HUES6 (cell line): ENCODE measurements around the gene HCN4.

Source experiments
- H3K27ac ChIP-seq: 2 replicates; pipeline ENCODE4 v1.7.0; 2013; ENCODE audit warnings: low read depth, mild to moderate bottlenecking, low read length, inconsistent platforms
- H3K27me3 ChIP-seq: 2 replicates; pipeline ENCODE4 v1.6.1; 2013; ENCODE audit warnings: low read length; ENCODE audit not compliant: control insufficient read depth, insufficient read depth
- H3K36me3 ChIP-seq: 2 replicates; pipeline ENCODE4 v1.6.1; 2013; ENCODE audit warnings: low read length; ENCODE audit not compliant: control insufficient read depth, insufficient read depth
- H3K4me1 ChIP-seq: 2 replicates; pipeline ENCODE4 v1.6.1; 2013; ENCODE audit warnings: low read length; ENCODE audit not compliant: control insufficient read depth, insufficient read depth
- H3K4me3 ChIP-seq: 2 replicates; pipeline ENCODE4 v1.5.1; 2013; ENCODE audit warnings: low read depth, low read length
- H3K9ac ChIP-seq: one replicate; pipeline ENCODE4 v1.6.1; 2013; ENCODE audit warnings: mild to moderate bottlenecking, low read length
- H3K9me3 ChIP-seq: 2 replicates; pipeline ENCODE4 v1.6.1; 2013; ENCODE audit warnings: low read depth, low read length; ENCODE audit not compliant: control insufficient read depth, insufficient read depth

HCN4 gene

GRCh38 chr15:73324496-73325170 is 44.1 kb downstream of the HCN4 start:
- Histone ChIP-seq H3K27me3 (no peaks in the 10 kb centered on the region), H3K4me1 (no peaks in the 10 kb centered on the region; the same call in 1 of the 2 replicates), H3K27ac (no peak overlapping the region), H3K4me3 (no peak overlapping the region), H3K36me3 (peaks cover 20% of the 10 kb centered on the region; the same call in 1 of the 2 replicates), H3K9ac (no peak overlapping the region), H3K9me3 (no peaks in the 10 kb centered on the region)

DNA sequence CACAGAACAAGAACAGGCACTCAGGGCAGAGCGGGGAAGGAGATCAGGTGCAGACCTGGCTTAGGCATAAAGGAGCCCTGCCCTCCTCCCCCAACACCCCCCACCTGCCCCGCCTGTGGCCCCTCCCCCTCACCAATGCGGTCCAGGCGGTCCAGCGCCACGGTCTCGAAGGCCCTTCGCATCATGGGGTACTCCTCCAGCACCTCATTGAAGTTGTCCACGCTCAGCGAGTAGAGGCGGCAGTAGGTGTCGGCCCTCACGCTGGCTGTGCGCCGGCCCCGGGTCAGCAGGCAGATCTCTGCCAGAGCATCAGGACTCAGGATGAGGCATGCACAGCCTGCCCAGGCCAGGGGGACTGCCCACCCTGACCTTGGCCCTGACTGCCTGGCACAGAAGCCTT is 44.8 kb downstream of the HCN4 start:
- Histone ChIP-seq H3K9ac (no peak overlapping the region), H3K27ac (no peak overlapping the region), H3K27me3 (0 out of 2 replicates have a peak, but pooled peaks cover 3% of the 10 kb centered on the region), H3K36me3 (peaks cover 20% of the 10 kb centered on the region; the same call in 1 of the 2 replicates), H3K9me3 (no peaks in the 10 kb centered on the region), H3K4me1 (no peaks in the 10 kb centered on the region; the same call in 1 of the 2 replicates), H3K4me3 (no peak overlapping the region)

- Histone ChIP-seq H3K4me3 (no peak overlapping the region), H3K27me3 (0 out of 2 replicates have a peak, but pooled peaks cover 3% of the 10 kb centered on the region), H3K4me1 (peaks cover under 1% of the 10 kb centered on the region; the same call in 1 of the 2 replicates), H3K9me3 (no peaks in the 10 kb centered on the region), H3K27ac (no peak overlapping the region), H3K9ac (no peak overlapping the region), H3K36me3 (peaks cover 20% of the 10 kb centered on the region; the same call in 1 of the 2 replicates)
Measured at GRCh38 chr15:73323374-73323955, 45.3 kb downstream of the HCN4 start.

DNA sequence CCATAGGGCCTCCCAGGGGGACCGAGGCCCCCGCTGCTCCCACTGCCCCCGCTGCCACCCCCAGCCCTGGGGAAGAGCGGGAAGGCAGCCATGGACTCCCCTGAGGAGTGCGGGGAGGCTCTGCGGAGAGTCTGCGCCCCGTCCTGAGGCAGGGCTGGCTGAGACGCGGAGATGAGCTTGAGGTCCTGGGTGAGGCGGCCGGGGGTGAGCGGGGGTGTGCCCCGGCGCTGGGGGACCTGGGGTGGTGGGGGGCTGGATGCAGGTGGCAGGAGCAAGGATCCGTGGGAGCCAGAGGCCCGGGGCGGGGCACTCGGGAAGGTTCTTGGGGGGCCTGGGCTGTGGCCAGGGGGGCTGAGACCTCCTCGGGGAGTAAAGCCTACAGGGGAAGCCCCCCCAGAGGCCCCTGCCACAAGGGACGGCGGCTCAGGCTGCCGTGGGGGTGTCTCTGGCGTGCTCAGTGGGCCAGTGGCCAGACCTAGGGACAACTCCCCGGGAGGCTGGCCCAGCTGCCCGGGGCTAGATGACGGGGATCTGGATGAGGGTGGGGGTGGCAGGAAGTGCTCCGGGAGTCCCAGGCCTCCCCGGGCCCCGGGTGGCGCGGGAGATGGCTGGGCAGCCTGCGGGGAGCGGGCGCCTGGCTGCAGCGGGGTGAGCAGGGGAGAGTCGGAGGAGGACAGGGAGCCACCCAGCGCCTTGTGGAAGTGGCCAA is 45.9 kb downstream of the HCN4 start:
- H3K36me3 ChIP-seq: peaks cover 15% of the 10 kb centered on the region; the same call in 1 of the 2 replicates
- 0 out of 2 replicates have a peak, but pooled peaks cover 3% of the 10 kb centered on the region for H3K27me3 ChIP-seq
- no peak overlapping the region for H3K27ac ChIP-seq
- no peak overlapping the region for H3K9ac ChIP-seq
- H3K4me1 ChIP-seq: peaks cover 6% of the 10 kb centered on the region; the same call in 1 of the 2 replicates
- no peak overlapping the region for H3K4me3 ChIP-seq
- no peaks in the 10 kb centered on the region for H3K9me3 ChIP-seq

DNA sequence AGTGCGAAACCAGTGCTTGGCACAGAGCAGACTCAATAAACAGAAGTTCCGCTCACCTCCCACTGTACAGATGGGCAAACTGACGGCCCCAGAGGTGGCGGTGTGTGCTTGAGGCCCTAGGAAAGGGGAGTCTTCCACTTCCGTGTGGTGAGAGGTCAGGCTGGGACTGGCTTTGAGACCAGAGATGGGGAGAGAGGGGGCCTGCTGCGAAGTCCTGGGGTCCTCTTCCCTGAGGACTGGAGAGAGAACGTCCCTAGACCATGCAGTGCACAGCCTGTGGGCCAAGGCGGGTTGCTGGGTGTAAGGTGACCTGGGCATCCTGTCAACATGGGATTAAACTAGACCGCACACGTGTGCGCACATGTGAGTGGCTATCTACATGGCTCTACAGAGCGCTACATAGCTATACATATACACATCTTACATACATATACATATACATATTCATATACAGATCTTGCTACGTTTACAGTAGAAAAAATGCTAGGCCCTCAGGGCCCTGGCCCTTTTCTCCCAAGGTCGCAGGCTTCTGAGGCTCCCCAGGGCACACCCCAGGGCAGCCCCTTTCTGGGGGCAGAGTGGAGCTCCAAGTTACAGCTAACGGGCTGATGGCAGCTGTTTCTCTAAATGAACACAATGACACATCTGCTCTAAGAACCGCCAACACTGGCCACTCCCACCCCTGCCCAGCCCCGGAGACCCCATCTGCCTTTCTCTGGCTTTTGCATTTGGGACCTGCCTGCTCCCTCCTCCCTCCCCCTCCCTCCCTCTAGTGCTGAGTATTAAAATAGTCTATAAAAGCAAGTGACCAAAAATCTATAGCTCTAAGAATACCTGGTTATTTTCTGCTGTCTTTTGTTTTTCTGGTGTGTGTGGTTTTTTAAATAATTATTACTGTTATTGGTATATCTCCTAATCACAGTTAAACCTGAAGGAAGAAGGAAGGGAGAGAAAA is 47.0 kb downstream of the HCN4 start:
- H3K9ac ChIP-seq: no peak overlapping the region
- H3K4me3 ChIP-seq: no peak overlapping the region
- H3K27ac ChIP-seq: no peak overlapping the region
- H3K4me1 ChIP-seq: peaks cover 7% of the 10 kb centered on the region; the same call in 1 of the 2 replicates
- 0 out of 2 replicates have a peak, but pooled peaks cover 3% of the 10 kb centered on the region for H3K27me3 ChIP-seq
- peaks cover 12% of the 10 kb centered on the region; the same call in 1 of the 2 replicates for H3K36me3 ChIP-seq
- no peaks in the 10 kb centered on the region for H3K9me3 ChIP-seq

DNA sequence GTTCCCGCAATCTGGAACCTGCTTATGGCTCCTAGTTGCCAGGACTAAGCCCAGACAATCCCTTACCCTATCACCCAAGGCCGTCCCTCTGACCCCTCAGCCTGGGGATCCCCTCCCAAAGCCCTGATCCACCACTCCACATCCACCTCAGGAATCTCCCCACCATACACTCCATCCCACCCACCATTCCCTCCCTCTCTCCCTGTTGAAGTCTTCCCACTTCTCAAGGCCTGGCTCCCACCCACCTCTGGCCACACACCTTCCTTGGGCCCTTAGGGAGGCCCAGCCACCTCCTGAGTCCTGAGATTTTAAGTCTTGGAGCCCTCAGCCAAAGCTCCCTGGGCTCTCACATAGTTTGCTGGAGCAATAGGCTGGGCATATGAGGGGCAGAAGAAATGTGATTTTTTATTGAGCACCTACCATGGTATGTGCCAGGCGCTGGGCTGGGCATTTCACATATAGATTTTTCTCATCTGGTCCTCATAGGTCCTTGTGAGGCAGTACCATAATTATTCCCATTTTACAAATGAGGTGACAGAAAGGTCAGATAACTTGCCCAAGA is 48.1 kb downstream of the HCN4 start:
- Histone ChIP-seq H3K4me3 (no peak overlapping the region), H3K27ac (no peak overlapping the region), H3K4me1 (peaks cover 7% of the 10 kb centered on the region; the same call in 1 of the 2 replicates), H3K9me3 (no peaks in the 10 kb centered on the region), H3K27me3 (0 out of 2 replicates have a peak, but pooled peaks cover 3% of the 10 kb centered on the region), H3K9ac (no peak overlapping the region), H3K36me3 (peaks cover 12% of the 10 kb centered on the region; the same call in 1 of the 2 replicates)

DNA sequence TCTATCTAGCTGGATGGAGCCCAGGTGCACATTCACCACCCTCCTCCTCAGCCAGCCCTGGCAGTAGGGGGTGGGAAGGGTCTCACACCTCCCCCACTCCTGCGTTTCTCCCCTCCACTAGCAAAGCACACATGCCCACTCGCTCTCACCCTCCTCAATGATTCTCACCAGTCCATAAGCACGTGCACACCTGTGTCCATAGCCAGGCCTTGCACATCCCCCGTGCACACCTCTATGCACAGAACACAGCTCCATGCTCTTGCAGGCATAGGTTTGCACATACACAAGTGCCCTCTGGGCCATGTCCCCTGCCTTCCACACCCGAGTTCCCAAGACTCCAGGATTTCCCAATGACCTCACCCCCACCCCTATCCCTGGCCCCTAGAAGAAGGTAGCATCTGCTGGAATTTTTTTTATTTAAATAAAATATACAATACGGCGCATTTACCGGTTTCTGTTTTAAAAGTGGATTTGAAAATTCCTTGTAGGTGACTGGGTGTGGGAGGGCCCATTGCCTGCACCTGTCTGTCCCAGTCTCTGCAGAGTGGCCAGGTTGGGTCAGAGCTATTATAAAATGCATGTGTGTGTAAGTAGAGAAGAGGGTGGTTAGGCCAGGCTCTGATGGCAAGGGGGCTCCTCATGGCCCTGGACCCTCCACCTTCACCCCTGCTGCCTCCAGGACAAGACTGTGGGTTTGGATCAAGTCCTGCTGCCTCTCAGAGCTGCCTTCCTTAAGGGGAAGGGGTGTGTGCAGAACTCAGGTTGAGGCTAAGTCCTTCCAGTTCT is 49.1 kb downstream of the HCN4 start:
- Histone ChIP-seq H3K9ac (no peak overlapping the region), H3K4me3 (no peak overlapping the region), H3K9me3 (no peaks in the 10 kb centered on the region), H3K27me3 (0 out of 2 replicates have a peak, but pooled peaks cover 3% of the 10 kb centered on the region), H3K27ac (no peak overlapping the region), H3K4me1 (peaks cover 7% of the 10 kb centered on the region; the same call in 1 of the 2 replicates), H3K36me3 (peaks cover 8% of the 10 kb centered on the region; the same call in 1 of the 2 replicates)

GRCh38 chr15:73318463-73319351 is 50.1 kb downstream of the HCN4 start:
- 0 out of 2 replicates have a peak, but pooled peaks cover 3% of the 10 kb centered on the region for H3K27me3 ChIP-seq
- no peaks in the 10 kb centered on the region for H3K9me3 ChIP-seq
- H3K4me1 ChIP-seq: peaks cover 7% of the 10 kb centered on the region; the same call in 1 of the 2 replicates
- no peak overlapping the region for H3K27ac ChIP-seq
- H3K4me3 ChIP-seq: no peak overlapping the region
- H3K9ac ChIP-seq: no peak overlapping the region
- H3K36me3 ChIP-seq: peaks cover 6% of the 10 kb centered on the region; the same call in 1 of the 2 replicates
